ENCODE data around the gene PID1. TPM values are rescaled to one million over a fixed set of nuclear protein-coding genes. Genes with fewer than 3 reads are reported as not detected.
"Not testable (repeated sequence)": the region's sequence is repeated elsewhere in the genome, so short reads cannot be mapped to it uniquely, and the experiment has no call there.

PID1 gene
- total RNA-seq, 1 donor from 2014 or later: not detected

DNA sequence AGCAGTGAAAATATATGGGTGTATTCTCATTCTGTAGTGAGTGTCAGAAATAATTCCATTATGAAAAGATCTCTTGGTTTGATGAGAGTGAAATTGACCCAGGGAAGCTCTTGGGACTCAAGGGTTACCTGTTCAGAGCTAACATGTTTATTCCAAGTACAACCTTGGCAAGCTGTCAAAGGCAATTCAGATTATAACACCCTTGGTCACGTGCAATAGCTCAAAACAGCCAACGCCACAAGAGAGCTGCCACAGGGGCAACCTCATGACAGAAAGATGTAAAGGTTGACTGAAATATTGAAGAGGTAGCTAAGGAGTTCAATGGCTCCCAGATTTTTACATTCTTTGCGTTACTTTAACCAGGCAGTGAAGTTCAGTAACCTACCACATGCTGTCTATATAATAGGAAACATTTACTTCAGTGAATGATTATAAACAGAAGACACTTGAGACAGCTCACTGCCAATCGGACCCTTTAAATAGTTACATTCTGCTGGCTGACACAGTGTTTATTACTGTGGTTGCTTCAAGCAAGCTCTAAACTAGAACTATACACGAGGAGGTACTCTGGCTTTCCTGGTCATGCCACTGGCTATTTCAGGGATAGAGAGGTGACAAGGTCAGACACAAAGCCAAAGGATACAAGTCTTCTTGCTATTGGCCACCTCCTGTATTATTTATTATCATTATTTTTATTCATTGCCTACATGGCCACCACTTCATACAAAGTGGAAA lies 187.3 kb downstream of the PID1 start:
- no peaks in the 10 kb centered on the region for H3K36me3 Mint-ChIP-seq (ENCODE audit: low read depth)
- DNase-seq (no peak), ATAC-seq (ENCODE audit: low read depth) (no peak)
- TF ChIP-seq, protein P1, sequence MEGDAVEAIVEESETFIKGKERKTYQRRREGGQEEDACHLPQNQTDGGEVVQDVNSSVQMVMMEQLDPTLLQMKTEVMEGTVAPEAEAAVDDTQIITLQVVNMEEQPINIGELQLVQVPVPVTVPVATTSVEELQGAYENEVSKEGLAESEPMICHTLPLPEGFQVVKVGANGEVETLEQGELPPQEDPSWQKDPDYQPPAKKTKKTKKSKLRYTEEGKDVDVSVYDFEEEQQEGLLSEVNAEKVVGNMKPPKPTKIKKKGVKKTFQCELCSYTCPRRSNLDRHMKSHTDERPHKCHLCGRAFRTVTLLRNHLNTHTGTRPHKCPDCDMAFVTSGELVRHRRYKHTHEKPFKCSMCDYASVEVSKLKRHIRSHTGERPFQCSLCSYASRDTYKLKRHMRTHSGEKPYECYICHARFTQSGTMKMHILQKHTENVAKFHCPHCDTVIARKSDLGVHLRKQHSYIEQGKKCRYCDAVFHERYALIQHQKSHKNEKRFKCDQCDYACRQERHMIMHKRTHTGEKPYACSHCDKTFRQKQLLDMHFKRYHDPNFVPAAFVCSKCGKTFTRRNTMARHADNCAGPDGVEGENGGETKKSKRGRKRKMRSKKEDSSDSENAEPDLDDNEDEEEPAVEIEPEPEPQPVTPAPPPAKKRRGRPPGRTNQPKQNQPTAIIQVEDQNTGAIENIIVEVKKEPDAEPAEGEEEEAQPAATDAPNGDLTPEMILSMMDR (IDR thresholded peaks at IDR 0.05): no peak
- ChIA-PET CTCF (no interaction called here), POLR2A (no interaction called here)
- intact Hi-C loops (cut with micrococcal nuclease): no loop called here
- H3K27me3 Mint-ChIP-seq: no peaks in the 10 kb centered on the region
- no peaks in the 10 kb centered on the region for H3K4me1 Mint-ChIP-seq
- no peak overlapping the region for H3K27ac Mint-ChIP-seq
- H3K4me3 Mint-ChIP-seq: no peak overlapping the region
- H3K9me3 Mint-ChIP-seq: no peaks in the 10 kb centered on the region

DNA sequence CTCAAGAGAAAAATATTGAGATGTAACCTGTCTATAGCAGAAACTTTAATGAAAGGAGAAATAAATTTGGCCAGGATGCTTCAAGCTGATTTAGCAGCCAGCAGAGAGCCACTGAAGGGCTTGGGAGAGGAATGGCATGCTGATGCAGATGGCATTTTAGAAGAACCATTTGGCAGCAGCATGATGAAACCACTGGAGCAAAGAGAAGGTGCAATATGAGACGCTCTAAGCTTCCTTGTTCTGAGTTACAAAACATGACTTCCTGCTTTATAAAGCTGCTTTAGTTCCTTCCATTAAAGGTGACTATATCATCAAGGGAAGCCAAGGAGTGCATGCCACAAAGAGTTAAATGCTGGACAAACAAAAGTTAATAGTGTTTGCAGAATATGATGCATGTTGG lies 189.7 kb downstream of the PID1 start:
- no peak for ATAC-seq (ENCODE audit: low read depth)
- Mint-ChIP-seq H3K9me3 (peaks cover 1% of the 10 kb centered on the region), H3K36me3 (ENCODE audit: low read depth) (no peaks in the 10 kb centered on the region), H3K4me3 (no peak overlapping the region), H3K27me3 (no peaks in the 10 kb centered on the region), H3K27ac (no peak overlapping the region), H3K4me1 (no peaks in the 10 kb centered on the region)
- no peak for DNase-seq
- TF ChIP-seq, protein P1 (IDR thresholded peaks at IDR 0.05): no peak
- POLR2A ChIA-PET: no interaction called here
- intact Hi-C loops (cut with micrococcal nuclease): no loop called here
- CTCF ChIA-PET: no interaction called here

DNA sequence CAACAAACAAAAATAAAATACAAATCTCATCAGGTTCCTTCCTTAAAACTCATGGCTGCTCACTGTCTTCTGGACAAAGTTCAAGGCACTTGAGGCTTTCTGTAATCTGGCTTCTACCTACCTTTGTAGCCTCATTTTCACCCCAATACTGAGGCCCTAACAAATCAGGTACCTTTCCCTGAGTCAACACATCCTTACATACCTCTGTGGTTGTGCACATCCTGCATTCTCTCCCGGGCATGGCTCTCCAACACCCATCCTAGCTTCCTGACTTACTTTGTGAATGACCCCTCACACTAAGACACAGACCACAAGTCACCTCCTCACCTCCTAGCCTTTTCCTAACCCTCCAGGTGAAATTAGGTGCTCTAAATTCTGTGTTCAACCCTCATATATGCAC lies 190.9 kb downstream of the PID1 start:
- no peaks in the 10 kb centered on the region for H3K27me3 Mint-ChIP-seq
- ChIA-PET POLR2A (no interaction called here), CTCF (no interaction called here)
- H3K27ac Mint-ChIP-seq: no peak overlapping the region
- DNase-seq (no peak), ATAC-seq (ENCODE audit: low read depth) (no peak)
- no peaks in the 10 kb centered on the region for H3K4me1 Mint-ChIP-seq
- peaks cover 9% of the 10 kb centered on the region for H3K9me3 Mint-ChIP-seq
- intact Hi-C loops (cut with micrococcal nuclease): no loop called here
- TF ChIP-seq, protein P1 (IDR thresholded peaks at IDR 0.05): no peak
- no peaks in the 10 kb centered on the region for H3K36me3 Mint-ChIP-seq (ENCODE audit: low read depth)
- no peak overlapping the region for H3K4me3 Mint-ChIP-seq

DNA sequence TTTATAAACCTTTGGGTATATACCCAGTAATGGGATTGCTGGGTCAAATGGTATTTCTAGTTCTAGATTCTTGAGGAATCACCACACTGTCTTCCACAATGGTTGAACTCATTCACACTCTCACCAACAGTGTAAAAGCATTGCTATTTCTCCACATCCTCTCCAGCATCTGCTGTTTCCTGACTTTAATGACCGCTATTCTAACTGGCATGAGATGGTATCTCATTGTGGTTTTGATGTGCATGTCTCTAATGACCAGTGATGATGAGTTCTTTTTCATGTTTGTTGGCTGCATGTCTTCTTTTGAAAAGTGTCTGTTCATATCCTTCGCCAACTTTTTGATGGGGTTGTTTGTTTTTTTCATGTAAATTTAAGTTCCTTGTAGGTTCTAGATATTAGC lies 194.2 kb downstream of the PID1 start:
- ATAC-seq (ENCODE audit: low read depth); H3K4me3 Mint-ChIP-seq; H3K4me1 Mint-ChIP-seq; POLR2A ChIA-PET; CTCF ChIA-PET; intact Hi-C loops (cut with micrococcal nuclease); H3K27ac Mint-ChIP-seq; DNase-seq; H3K36me3 Mint-ChIP-seq (ENCODE audit: low read depth); H3K9me3 Mint-ChIP-seq; H3K27me3 Mint-ChIP-seq: not testable (repeated sequence)

DNA sequence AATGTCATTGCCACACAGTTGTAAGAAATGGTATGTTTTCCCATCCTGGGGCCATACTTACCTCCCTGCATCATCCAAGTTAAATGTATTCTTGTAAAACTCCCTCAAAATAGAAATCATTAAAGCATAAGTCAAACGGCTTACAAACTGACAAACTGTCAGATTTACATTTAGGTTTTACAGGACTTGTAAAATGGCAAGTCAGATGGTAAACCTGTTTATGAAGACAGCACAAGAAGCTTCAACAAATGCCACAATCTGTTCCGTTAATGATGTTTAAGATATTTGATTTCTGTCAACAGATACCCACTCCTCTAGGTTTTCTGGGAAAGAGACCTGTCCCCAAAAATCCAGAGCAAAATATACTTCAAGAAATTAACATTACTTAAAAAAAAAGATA lies 197.2 kb downstream of the PID1 start:
- intact Hi-C loops (cut with micrococcal nuclease): no loop called here
- ChIA-PET CTCF (no interaction called here), POLR2A (no interaction called here)
- H3K36me3 Mint-ChIP-seq (ENCODE audit: low read depth): no peaks in the 10 kb centered on the region
- no peaks in the 10 kb centered on the region for H3K27me3 Mint-ChIP-seq
- no peaks in the 10 kb centered on the region for H3K4me1 Mint-ChIP-seq
- H3K4me3 Mint-ChIP-seq: no peak overlapping the region
- TF ChIP-seq, protein P1 (IDR thresholded peaks at IDR 0.05): no peak
- no peak for DNase-seq
- no peak for ATAC-seq (ENCODE audit: low read depth)
- no peak overlapping the region for H3K27ac Mint-ChIP-seq
- H3K9me3 Mint-ChIP-seq: peaks cover 9% of the 10 kb centered on the region

All from activated B cell treated with CpG ODN at 0.5 μM for 24 hours (primary cell).